ENCODE data around the gene PLCB1. TPM values are rescaled to one million over a fixed set of nuclear protein-coding genes. Genes with fewer than 3 reads are reported as not detected.

The PLCB1 gene
- total and polyA plus RNA-seq, 10 of the 15 experiments (the other 5 are each of a cell fraction or from before 2014, with no cell fraction given): 0.05 to 5.3 (median 0.17) TPM; not detected in 1

- no peak overlapping the region for H3K4me2 ChIP-seq (ENCODE audit: control insufficient read depth, insufficient read depth)
- H4K20me1 ChIP-seq (ENCODE audit: control insufficient read depth, insufficient read depth): no peaks in the 10 kb centered on the region
- no peak for FAIRE-seq
- no peaks in the 10 kb centered on the region for H3K79me2 ChIP-seq (ENCODE audit: control insufficient read depth, insufficient read depth, low read length)
- no peaks in the 10 kb centered on the region for H3K9me3 ChIP-seq (replicated peaks; ENCODE audit: control insufficient read depth, insufficient read depth, low read length)
- CTCF ChIA-PET: no interaction called here
- POLR2A ChIA-PET: no interaction called here
- H3K4me1 ChIP-seq (ENCODE audit: control insufficient read depth, insufficient read depth, low read length): no peaks in the 10 kb centered on the region
- 38% methylated on average over 4 of the region's 4 CpGs for WGBS (ENCODE audit: insufficient coverage, insufficient replicate concordance, low lambda C conversion rate, missing lambda C conversion rate)
- H3K4me3 ChIP-seq: no peak overlapping the region
- in situ Hi-C loops (cut with MboI) (no loop called here), intact Hi-C loops (cut with micrococcal nuclease; ENCODE audit: unreplicated experiment) (no loop called here)
- no peak overlapping the region for H3K9ac ChIP-seq (ENCODE audit: control insufficient read depth, insufficient read depth, low read length)
- TF ChIP-seq NR2F1 (conservative IDR thresholded peaks at IDR 0.05) (no peak), SPI1 (IDR thresholded peaks at IDR 0.05; ENCODE audit: borderline replicate concordance, insufficient read depth, low read depth, low read length) (no peak), SKIL (IDR thresholded peaks at IDR 0.05; ENCODE audit: low read depth, poor library complexity, severe bottlenecking) (no peak), BCL3 (IDR thresholded peaks at IDR 0.05; ENCODE audit: borderline replicate concordance, insufficient read depth, low read depth, low read length, poor library complexity, severe bottlenecking) (no peak), TCF3 (IDR thresholded peaks at IDR 0.05; ENCODE audit: borderline replicate concordance, insufficient read depth, low read depth, low read length) (no peak), SIN3A (IDR thresholded peaks at IDR 0.05; ENCODE audit: low read depth, low read length) (no peak), EP300 (IDR thresholded peaks at IDR 0.05; ENCODE audit: borderline replicate concordance in 1 of 2, control insufficient read depth in 1 of 2, low read depth in 2 of 2, low read length in 2 of 2) (no peak), GABPA (IDR thresholded peaks at IDR 0.05; ENCODE audit: low read depth) (no peak)
- BruUV-seq (replicated peaks): no TSS peak
- RAD21 ChIA-PET (ENCODE audit: unreplicated experiment): no interaction called here
- no peak overlapping the region for H2AFZ ChIP-seq (ENCODE audit: control insufficient read depth, low read depth, low read length)
- 0 out of 4 replicates have a peak, but pooled peaks cover 0 to 2% of the 10 kb centered on the region in 2 experiments for H3K27me3 ChIP-seq (replicated peaks in 1 of 2; ENCODE audit: control insufficient read depth in 2 of 2, insufficient read depth in 2 of 2, low read length in 1 of 2)
- SMC1A ChIA-PET (ENCODE audit: uncharacterized antibody, unreplicated experiment): no interaction called here
- H3K27ac ChIP-seq (ENCODE audit: control insufficient read depth, insufficient read depth): no peak overlapping the region
- no peaks in the 10 kb centered on the region for H3K36me3 ChIP-seq (ENCODE audit: control insufficient read depth in 2 of 2, insufficient read depth in 2 of 2, low read length in 1 of 2)
- DNase-seq (ENCODE audit: low read depth, low spot score): no peak
- no peak for ATAC-seq
These were observed 119.1 kb downstream of the PLCB1 start for GRCh38 chr20:8251201-8251575.
